HL-60 (cell line): ENCODE results near the gene OSBPL5.

ENCODE experiments used
- DNase-seq, 2 experiments: peaks; one replicate each; pipeline ENCODE4 v3.0.0-alpha.2; 2010 to 2020; ENCODE audit warnings: low read depth in 1 of 2, low spot score in 1 of 2
- H3K27ac ChIP-seq: fragments of 250-450 bp; sonication (Bioruptor Pico); replicated peaks from 2 replicates; pipeline ENCODE4 v1.5.1; 2020; ENCODE audit warnings: mild to moderate bottlenecking, moderate library complexity
- H3K27me3 ChIP-seq: fragments of 250-450 bp; sonication (Bioruptor Pico); 2 replicates; pipeline ENCODE4 v1.5.1; 2021; ENCODE audit warnings: mild to moderate bottlenecking, moderate library complexity; ENCODE audit not compliant: insufficient read depth, poor library complexity, severe bottlenecking
- H3K4me3 ChIP-seq: replicated peaks from 2 replicates; pipeline ENCODE4 v1.5.1; 2011; ENCODE audit warnings: mild to moderate bottlenecking, control low read depth, low read length; ENCODE audit not compliant: insufficient read depth
- GABPA ChIP-seq: IDR thresholded peaks from 2 replicates; pipeline ENCODE4 v1.6.1; 2012; ENCODE audit warnings: low read depth
- POLR2AphosphoS5 ChIP-seq: IDR thresholded peaks from 2 replicates; pipeline ENCODE4 v1.6.1; 2012; ENCODE audit warnings: low read depth
- SPI1 ChIP-seq: IDR thresholded peaks from 2 replicates; pipeline ENCODE4 v1.6.1; 2012; ENCODE audit warnings: low read depth, mild to moderate bottlenecking, borderline replicate concordance
- TF ChIP-seq, protein P1 (sequence below): IDR thresholded peaks from one replicate; pipeline ENCODE4 v1.5.1; 2011; ENCODE audit warnings: low read length, control low read depth, inconsistent platforms; ENCODE audit not compliant: insufficient read depth
- TF ChIP-seq, protein P2 (sequence below): IDR thresholded peaks from 2 replicates; pipeline ENCODE4 v1.6.1; 2012; ENCODE audit warnings: low read depth; ENCODE audit not compliant: insufficient replicate concordance

Gene OSBPL5

DNA sequence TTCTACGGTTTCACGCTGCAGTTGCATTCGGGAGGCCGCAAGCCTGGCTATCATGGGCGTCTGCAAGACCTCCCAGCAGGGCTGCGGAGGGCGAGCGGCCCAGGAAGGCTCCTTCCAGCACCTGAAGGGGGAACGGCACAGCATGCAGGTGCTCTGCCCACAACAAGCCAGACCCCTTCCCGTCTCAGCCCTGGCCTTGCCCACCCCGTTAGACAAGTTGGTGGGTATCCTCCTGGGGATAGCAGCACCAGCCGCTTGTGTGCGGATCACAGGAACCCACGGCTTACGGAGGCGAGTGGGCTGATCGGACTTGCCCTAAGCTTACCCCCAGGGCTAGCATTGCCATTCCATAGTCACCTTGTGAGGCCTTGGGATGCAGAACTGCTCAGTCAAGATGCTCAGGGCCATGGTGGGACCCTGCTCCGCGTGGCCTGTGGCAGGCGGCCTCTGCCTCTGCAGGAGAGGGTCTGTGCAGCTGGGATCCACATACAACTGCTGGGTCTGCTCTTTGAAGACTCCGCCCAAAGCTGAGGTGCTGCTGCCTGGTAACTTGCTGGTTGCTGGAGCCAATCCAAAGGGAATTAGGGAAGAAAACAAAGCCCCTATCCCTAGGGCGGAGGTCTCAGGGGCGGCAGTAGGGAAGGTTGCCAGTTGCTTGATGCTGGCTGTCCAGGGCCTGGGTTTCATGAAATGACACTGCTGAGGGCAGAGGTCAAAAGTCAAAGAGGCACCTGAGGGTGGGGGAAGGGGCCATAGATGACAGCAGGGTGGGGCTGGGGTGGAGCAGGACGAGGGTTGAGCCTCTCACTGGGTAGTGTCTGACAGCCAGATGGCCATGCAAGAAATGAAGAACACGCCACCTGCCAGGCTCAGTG, 1.4 kb upstream of the OSBPL5 start:
- no peak overlapping the region for H3K4me3 ChIP-seq
- DNase-seq, result no peak
- no peaks in the 10 kb centered on the region for H3K27me3 ChIP-seq
- TF ChIP-seq GABPA (no peak), POLR2AphosphoS5 (no peak), SPI1 (no peak)
- TF ChIP-seq, protein P1, sequence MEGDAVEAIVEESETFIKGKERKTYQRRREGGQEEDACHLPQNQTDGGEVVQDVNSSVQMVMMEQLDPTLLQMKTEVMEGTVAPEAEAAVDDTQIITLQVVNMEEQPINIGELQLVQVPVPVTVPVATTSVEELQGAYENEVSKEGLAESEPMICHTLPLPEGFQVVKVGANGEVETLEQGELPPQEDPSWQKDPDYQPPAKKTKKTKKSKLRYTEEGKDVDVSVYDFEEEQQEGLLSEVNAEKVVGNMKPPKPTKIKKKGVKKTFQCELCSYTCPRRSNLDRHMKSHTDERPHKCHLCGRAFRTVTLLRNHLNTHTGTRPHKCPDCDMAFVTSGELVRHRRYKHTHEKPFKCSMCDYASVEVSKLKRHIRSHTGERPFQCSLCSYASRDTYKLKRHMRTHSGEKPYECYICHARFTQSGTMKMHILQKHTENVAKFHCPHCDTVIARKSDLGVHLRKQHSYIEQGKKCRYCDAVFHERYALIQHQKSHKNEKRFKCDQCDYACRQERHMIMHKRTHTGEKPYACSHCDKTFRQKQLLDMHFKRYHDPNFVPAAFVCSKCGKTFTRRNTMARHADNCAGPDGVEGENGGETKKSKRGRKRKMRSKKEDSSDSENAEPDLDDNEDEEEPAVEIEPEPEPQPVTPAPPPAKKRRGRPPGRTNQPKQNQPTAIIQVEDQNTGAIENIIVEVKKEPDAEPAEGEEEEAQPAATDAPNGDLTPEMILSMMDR, result no peak
- TF ChIP-seq, protein P2, sequence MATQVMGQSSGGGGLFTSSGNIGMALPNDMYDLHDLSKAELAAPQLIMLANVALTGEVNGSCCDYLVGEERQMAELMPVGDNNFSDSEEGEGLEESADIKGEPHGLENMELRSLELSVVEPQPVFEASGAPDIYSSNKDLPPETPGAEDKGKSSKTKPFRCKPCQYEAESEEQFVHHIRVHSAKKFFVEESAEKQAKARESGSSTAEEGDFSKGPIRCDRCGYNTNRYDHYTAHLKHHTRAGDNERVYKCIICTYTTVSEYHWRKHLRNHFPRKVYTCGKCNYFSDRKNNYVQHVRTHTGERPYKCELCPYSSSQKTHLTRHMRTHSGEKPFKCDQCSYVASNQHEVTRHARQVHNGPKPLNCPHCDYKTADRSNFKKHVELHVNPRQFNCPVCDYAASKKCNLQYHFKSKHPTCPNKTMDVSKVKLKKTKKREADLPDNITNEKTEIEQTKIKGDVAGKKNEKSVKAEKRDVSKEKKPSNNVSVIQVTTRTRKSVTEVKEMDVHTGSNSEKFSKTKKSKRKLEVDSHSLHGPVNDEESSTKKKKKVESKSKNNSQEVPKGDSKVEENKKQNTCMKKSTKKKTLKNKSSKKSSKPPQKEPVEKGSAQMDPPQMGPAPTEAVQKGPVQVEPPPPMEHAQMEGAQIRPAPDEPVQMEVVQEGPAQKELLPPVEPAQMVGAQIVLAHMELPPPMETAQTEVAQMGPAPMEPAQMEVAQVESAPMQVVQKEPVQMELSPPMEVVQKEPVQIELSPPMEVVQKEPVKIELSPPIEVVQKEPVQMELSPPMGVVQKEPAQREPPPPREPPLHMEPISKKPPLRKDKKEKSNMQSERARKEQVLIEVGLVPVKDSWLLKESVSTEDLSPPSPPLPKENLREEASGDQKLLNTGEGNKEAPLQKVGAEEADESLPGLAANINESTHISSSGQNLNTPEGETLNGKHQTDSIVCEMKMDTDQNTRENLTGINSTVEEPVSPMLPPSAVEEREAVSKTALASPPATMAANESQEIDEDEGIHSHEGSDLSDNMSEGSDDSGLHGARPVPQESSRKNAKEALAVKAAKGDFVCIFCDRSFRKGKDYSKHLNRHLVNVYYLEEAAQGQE, result no peak
- H3K27ac ChIP-seq, result no peak overlapping the region

DNA sequence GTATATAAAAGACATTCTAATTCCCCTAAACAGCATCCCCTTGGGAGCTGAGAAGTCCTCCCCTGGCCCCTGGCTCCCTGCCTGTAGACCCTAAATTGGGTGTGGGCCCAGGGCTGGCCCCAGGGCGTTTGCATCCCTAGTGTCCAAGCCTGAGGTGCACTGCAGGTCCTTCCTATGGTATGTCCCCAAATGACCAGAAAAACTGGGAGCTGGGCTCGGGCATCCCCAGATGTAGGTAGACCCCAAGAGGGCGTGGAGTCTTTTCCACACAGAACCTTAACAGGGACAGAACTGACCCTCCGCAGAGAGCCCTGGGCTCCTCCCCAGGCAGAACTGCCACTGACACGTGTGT, 782 bp upstream of the OSBPL5 start:
- Histone ChIP-seq H3K27me3 (no peaks in the 10 kb centered on the region), H3K4me3 (no peak overlapping the region), H3K27ac (no peak overlapping the region)
- no peak for DNase-seq
- TF ChIP-seq, protein P1, result no peak
- no peak for TF ChIP-seq SPI1
- TF ChIP-seq, protein P2, result no peak

DNA sequence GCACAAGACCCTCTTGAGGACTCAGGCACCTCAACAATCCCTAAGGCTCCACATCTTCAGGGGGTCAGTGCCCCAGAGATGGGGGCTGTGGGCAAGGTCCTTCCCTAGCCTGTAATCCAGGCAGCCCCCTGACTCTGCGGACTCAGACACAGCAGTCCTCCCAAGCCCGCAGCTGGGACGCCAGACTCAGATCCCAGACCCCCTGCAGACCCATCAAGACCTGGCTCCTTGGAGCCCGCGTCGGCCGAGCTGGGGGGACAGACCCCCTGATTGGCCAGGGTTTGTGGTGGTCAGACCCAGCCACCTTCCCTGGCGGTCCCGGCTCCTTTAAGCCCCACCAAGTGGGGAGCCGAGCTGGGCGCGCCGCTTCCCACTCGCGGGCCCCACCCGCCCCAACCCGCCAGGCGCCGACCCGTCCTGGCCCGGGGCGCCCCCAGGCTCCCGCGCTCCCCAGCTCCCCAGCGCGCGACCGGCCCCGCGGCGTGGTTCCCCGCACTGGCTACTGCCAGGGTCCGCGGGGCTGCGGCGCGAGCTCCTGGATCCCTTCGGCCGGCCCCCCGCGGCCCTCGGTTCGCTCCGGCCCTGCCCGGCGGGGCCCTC, 458 bp downstream of the OSBPL5 start:
- Histone ChIP-seq H3K27me3 (no peaks in the 10 kb centered on the region), H3K27ac (peak overlapping the region; percentile 82), H3K4me3 (peak overlapping the region; percentile 94)
- TF ChIP-seq, protein P1, result no peak
- no peak for TF ChIP-seq GABPA
- no peak for TF ChIP-seq SPI1
- TF ChIP-seq POLR2AphosphoS5, result no peak
- TF ChIP-seq, protein P2, result no peak
- no peak for DNase-seq
